Spleen (tissue), 7 donors: ENCODE data around the gene ZNF438.

ENCODE experiments used
- CTCF ChIP-seq, 11 experiments: fragments of 200-600 bp in 7 of 11; fragments of 450-650 bp in 4 of 11; sonication (generic) in 4 of 11; IDR thresholded peaks in 8 of 11; conservative IDR thresholded peaks in 3 of 11; 1 replicate in 7 of 11; 2 replicates in 4 of 11; pipeline versions ENCODE4 v1.4.0 to v1.8.0; 2016 to 2021; ENCODE audit warnings: antibody characterized with exemption in 11 of 11, inconsistent platforms in 4 of 11, mild to moderate bottlenecking in 1 of 11
- POLR2A ChIP-seq, 3 donors: fragments of 450-650 bp; IDR thresholded peaks; one replicate each; pipeline ENCODE4 v1.5.1; 2017; ENCODE audit warnings: antibody characterized with exemption in 3 of 3, mild to moderate bottlenecking in 1 of 3
- POLR2AphosphoS5 ChIP-seq, 3 donors: sonication (generic); formaldehyde crosslinking; IDR thresholded peaks; one replicate each; pipeline ENCODE4 v1.5.1; 2017; ENCODE audit warnings: antibody characterized with exemption in 3 of 3
- donor health status: DM: no; HTN: no; CAD: no; lungs with moderate emphysema.
- donor health status: DM: no; HTN: no; CAD: no.
- donor health status: DM: no; HTN: no; CAD: no.

- no peak for TF ChIP-seq POLR2AphosphoS5 (IDR thresholded peaks at IDR 0.05)
- no peak for TF ChIP-seq CTCF (IDR thresholded peaks at IDR 0.05 in 8 of 11, conservative IDR thresholded peaks at IDR 0.05 in 3 of 11)
- no peak for TF ChIP-seq POLR2A (IDR thresholded peaks at IDR 0.05)
Measured at GRCh38 chr10:31074722-31075086, 43.0 kb upstream of the ZNF438 start.
